SK-N-SH (cell line): ENCODE data around the gene ZIK1.

ENCODE experiments used
- CTCF ChIP-seq: fragments of 200-600 bp; sonication (generic); IDR thresholded peaks from 2 replicates; pipeline ENCODE4 v1.6.1; 2017; ENCODE audit warnings: antibody characterized with exemption, mild to moderate bottlenecking, moderate library complexity
- EP300 ChIP-seq, 2 experiments: IDR thresholded peaks; 2 replicates each; pipeline versions ENCODE4 v1.4.0 to v1.6.1; 2012; ENCODE audit warnings: borderline replicate concordance in 1 of 2, low read depth in 1 of 2, low read length in 1 of 2
- JUND ChIP-seq: IDR thresholded peaks from 2 replicates; pipeline ENCODE4 v1.4.0; 2012
- RAD21 ChIP-seq: IDR thresholded peaks from 2 replicates; pipeline ENCODE4 v1.6.1; 2012; ENCODE audit warnings: mild to moderate bottlenecking, low read length
- RFX5 ChIP-seq: IDR thresholded peaks from 2 replicates; pipeline ENCODE4 v1.6.1; 2012; ENCODE audit warnings: mild to moderate bottlenecking, improper control_type of control experiment, low read length
- TAF1 ChIP-seq: IDR thresholded peaks from 2 replicates; pipeline ENCODE4 v1.6.1; 2012; ENCODE audit warnings: low read depth, mild to moderate bottlenecking, low read length, moderate library complexity, borderline replicate concordance
- TEAD4 ChIP-seq: IDR thresholded peaks from 2 replicates; pipeline ENCODE4 v1.4.0; 2012; ENCODE audit warnings: mild to moderate bottlenecking, borderline replicate concordance; ENCODE audit not compliant: insufficient read depth
- YY1 ChIP-seq: IDR thresholded peaks from 2 replicates; pipeline ENCODE4 v1.4.0; 2012; ENCODE audit warnings: low read depth, mild to moderate bottlenecking

DNA sequence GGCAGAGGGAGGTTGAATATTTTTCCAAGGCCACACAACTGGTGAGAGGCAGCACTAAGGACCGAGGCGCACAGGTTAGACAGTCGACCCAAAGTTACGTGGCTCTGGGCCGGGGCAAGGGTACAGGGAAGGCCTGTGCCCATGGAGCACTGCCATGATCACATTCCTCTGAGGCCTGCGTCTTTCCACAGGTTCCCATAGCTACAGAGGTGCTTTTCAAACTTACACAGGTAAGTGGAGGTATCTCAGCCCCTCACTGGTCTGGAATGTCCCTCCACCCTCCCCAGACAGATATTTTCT, 49.8 kb downstream of the ZIK1 start:
- TF ChIP-seq CTCF, result no peak
- no peak for TF ChIP-seq RAD21
- TF ChIP-seq RFX5, result no peak
- TF ChIP-seq EP300 (IDR thresholded peaks at IDR 0.05; ENCODE audit: borderline replicate concordance in 1 of 2, low read depth in 1 of 2, low read length in 1 of 2), result no peak
- no peak for TF ChIP-seq YY1
- no peak for TF ChIP-seq TEAD4
- TF ChIP-seq JUND, result no peak
- TF ChIP-seq TAF1, result no peak
